NB4 (cell line): ENCODE measurements around the gene DCP1B.

Experiments used
- CTCF ChIP-seq: IDR thresholded peaks from one replicate; pipeline ENCODE4 v1.5.1; 2012; ENCODE audit warnings: low read depth, low read length
- MAX ChIP-seq: IDR thresholded peaks from 2 replicates; pipeline ENCODE4 v1.6.1; 2011; ENCODE audit warnings: low read depth, low read length

- TF ChIP-seq MAX (no peak), CTCF (no peak)
Observed at GRCh38 chr12:1935242-1935641, 69.0 kb downstream of the DCP1B start.
